DOHH2 (cell line): ENCODE measurements around the gene APLP2.

Experiments used
- H3F3A ChIP-seq: fragments of 200-600 bp; sonication (generic), shearing (Covaris generic); 2 replicates; pipeline ENCODE4 v1.6.0; 2016; ENCODE audit warnings: antibody characterized with exemption, mild to moderate bottlenecking; ENCODE audit not compliant: control insufficient read depth, insufficient read depth
- H3K27ac ChIP-seq: fragments of 200-600 bp; sonication (generic); 2 replicates; pipeline ENCODE4 v1.5.1; 2014; ENCODE audit warnings: low read depth, mild to moderate bottlenecking, low read length, moderate library complexity
- H3K27me3 ChIP-seq: fragments of 200-600 bp; sonication (generic); 2 replicates; pipeline ENCODE4 v1.6.1; 2014; ENCODE audit warnings: mild to moderate bottlenecking, low read length, mixed read lengths; ENCODE audit not compliant: control insufficient read depth
- H3K36me3 ChIP-seq: fragments of 200-600 bp; sonication (generic); 2 replicates; pipeline ENCODE4 v1.6.1; 2014; ENCODE audit warnings: mild to moderate bottlenecking, low read length, moderate library complexity, mixed read lengths; ENCODE audit not compliant: control insufficient read depth
- H3K4me1 ChIP-seq: fragments of 200-600 bp; sonication (generic); 2 replicates; pipeline ENCODE4 v1.6.1; 2014; ENCODE audit warnings: mild to moderate bottlenecking, low read length, mixed read lengths; ENCODE audit not compliant: control insufficient read depth
- H3K4me2 ChIP-seq: fragments of 200-600 bp; sonication (generic); 2 replicates; pipeline ENCODE4 v1.6.0; 2014; ENCODE audit warnings: mild to moderate bottlenecking, low read length, moderate library complexity
- H3K4me3 ChIP-seq: fragments of 200-600 bp; sonication (generic); 2 replicates; pipeline ENCODE4 v1.5.1; 2014; ENCODE audit warnings: mild to moderate bottlenecking, low read length, mixed read lengths
- H3K79me2 ChIP-seq: fragments of 200-600 bp; sonication (generic); 2 replicates; pipeline ENCODE4 v1.6.1; 2014; ENCODE audit warnings: mild to moderate bottlenecking, low read length, mixed read lengths; ENCODE audit not compliant: control insufficient read depth
- H3K9me2 ChIP-seq: fragments of 200-600 bp; sonication (generic); replicated peaks from 2 replicates; pipeline ENCODE4 v1.6.1; 2014; ENCODE audit warnings: mild to moderate bottlenecking, low read length, mixed read lengths; ENCODE audit not compliant: control insufficient read depth
- H3K9me3 ChIP-seq: fragments of 200-600 bp; sonication (generic); 2 replicates; pipeline ENCODE4 v1.6.1; 2014; ENCODE audit warnings: antibody characterized with exemption, low read length, mixed read lengths; ENCODE audit not compliant: control insufficient read depth, insufficient read depth
- H4K20me1 ChIP-seq: fragments of 200-600 bp; sonication (generic); 2 replicates; pipeline ENCODE4 v1.6.0; 2014; ENCODE audit warnings: low read depth, mild to moderate bottlenecking, antibody characterized with exemption, low read length, moderate library complexity; ENCODE audit not compliant: control insufficient read depth, insufficient read depth
- EZH2phosphoT487 ChIP-seq: fragments of 200-600 bp; sonication (generic); IDR thresholded peaks from 2 replicates; pipeline ENCODE4 v1.6.1; 2017; ENCODE audit warnings: borderline replicate concordance, mild to moderate bottlenecking, antibody characterized with exemption, low read length, moderate library complexity, mixed read lengths
- TF ChIP-seq, protein P1 (sequence below): fragments of 200-600 bp; sonication (generic); IDR thresholded peaks from one replicate; pipeline ENCODE4 v1.5.1; 2014; ENCODE audit warnings: antibody characterized with exemption, mild to moderate bottlenecking, low read depth, low read length; ENCODE audit not compliant: poor library complexity, severe bottlenecking

APLP2 gene

DNA sequence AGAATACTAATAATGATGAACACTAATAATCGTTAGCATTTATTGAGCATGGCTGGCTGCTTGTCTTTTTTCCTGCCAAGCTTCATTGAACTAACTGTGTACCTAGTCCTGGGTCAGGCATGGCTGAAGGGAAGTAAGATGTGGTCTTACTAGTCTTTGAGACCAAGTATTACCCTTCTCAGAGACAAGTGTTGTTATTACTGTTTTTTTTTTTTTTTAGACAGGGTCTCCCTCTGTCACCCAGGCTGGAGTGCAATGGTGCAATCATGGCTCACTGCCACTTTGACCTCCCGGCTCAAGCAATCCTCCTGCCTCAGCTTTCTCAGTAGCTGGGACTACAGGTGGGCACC is 94.5 kb downstream of the APLP2 start:
- peaks cover 94% of the 10 kb centered on the region for H3K79me2 ChIP-seq
- peaks cover 17% of the 10 kb centered on the region for H4K20me1 ChIP-seq
- H3K9me3 ChIP-seq, result no peaks in the 10 kb centered on the region
- peak overlapping the region; percentile 91 for H3K4me2 ChIP-seq
- H3K36me3 ChIP-seq, result peaks cover 70% of the 10 kb centered on the region
- H3K9me2 ChIP-seq, result no peaks in the 10 kb centered on the region
- H3K27ac ChIP-seq, result peak overlapping the region; percentile 81
- H3K27me3 ChIP-seq, result no peaks in the 10 kb centered on the region
- peaks cover 77% of the 10 kb centered on the region for H3K4me1 ChIP-seq
- H3F3A ChIP-seq, result peaks cover 26% of the 10 kb centered on the region
- H3K4me3 ChIP-seq, result peak overlapping the region; percentile 76
- TF ChIP-seq EZH2phosphoT487, result no peak
- TF ChIP-seq, protein P1, sequence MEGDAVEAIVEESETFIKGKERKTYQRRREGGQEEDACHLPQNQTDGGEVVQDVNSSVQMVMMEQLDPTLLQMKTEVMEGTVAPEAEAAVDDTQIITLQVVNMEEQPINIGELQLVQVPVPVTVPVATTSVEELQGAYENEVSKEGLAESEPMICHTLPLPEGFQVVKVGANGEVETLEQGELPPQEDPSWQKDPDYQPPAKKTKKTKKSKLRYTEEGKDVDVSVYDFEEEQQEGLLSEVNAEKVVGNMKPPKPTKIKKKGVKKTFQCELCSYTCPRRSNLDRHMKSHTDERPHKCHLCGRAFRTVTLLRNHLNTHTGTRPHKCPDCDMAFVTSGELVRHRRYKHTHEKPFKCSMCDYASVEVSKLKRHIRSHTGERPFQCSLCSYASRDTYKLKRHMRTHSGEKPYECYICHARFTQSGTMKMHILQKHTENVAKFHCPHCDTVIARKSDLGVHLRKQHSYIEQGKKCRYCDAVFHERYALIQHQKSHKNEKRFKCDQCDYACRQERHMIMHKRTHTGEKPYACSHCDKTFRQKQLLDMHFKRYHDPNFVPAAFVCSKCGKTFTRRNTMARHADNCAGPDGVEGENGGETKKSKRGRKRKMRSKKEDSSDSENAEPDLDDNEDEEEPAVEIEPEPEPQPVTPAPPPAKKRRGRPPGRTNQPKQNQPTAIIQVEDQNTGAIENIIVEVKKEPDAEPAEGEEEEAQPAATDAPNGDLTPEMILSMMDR, result no peak

DNA sequence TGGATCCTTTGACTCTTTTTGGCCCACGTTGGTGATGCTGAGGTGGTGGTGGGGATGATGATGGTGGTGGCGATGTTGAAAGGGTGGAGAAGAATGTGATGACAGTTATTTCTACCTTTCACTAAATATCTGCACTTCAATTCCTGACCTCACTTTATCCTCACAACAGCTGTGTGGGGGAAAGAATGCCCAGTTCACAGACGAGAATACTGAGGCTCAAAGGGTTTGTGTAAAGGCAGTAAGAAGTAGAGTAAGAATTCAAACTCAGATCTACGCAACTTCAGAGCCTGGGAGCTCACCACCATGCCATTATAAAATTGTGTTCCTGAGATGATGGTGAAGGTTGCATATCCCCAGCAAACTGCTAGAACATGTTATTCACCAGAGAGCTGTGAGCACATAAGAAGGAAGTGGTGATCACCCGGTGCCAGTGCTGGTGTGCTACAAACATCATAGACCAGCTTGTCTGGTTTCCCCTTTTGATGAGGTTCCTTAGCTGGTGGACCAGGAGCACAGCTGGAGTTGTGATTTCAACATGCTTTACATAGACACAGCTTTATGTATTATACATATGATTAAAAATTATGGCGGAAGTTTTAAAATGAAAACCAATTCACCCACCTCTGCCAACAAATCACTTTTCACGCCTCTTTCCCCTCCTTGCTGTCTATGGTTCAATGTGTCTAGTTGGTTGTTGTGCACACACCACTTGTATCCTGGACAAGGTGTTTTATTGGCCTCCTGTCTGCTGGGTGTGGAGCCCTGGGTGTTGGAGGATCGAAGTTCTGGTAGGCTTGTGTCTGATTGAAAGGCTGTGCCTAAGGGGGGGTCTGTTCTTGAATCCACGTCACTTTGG is 96.1 kb downstream of the APLP2 start:
- Histone ChIP-seq H3K4me2 (peak overlapping the region; percentile 82), H3K9me3 (no peaks in the 10 kb centered on the region), H3K79me2 (peaks cover 100% of the 10 kb centered on the region), H3K27me3 (no peaks in the 10 kb centered on the region), H3K9me2 (no peaks in the 10 kb centered on the region), H3K27ac (peak overlapping the region; percentile 81), H4K20me1 (peaks cover 23% of the 10 kb centered on the region), H3F3A (peaks cover 33% of the 10 kb centered on the region), H3K4me3 (peak overlapping the region; percentile 65), H3K36me3 (peaks cover 65% of the 10 kb centered on the region), H3K4me1 (peaks cover 93% of the 10 kb centered on the region)
- TF ChIP-seq, protein P1, result no peak
- no peak for TF ChIP-seq EZH2phosphoT487

GRCh38 chr11:130166457-130166784 is 96.7 kb downstream of the APLP2 start:
- TF ChIP-seq, protein P1, result no peak
- TF ChIP-seq EZH2phosphoT487, result no peak

More at GRCh38 chr11:130166457-130166784, 96.7 kb downstream of the APLP2 start:
- H3K4me3 ChIP-seq, result peak overlapping the region; percentile 65
- peaks cover 100% of the 10 kb centered on the region for H3K79me2 ChIP-seq
- peak overlapping the region; percentile 82 for H3K4me2 ChIP-seq
- H3K9me2 ChIP-seq, result no peaks in the 10 kb centered on the region
- H3K36me3 ChIP-seq, result peaks cover 59% of the 10 kb centered on the region
- H3F3A ChIP-seq, result peaks cover 39% of the 10 kb centered on the region
- no peaks in the 10 kb centered on the region for H3K27me3 ChIP-seq
- peaks cover 99% of the 10 kb centered on the region for H3K4me1 ChIP-seq
- H4K20me1 ChIP-seq, result peaks cover 23% of the 10 kb centered on the region; the same call in 1 of the 2 replicates
- H3K9me3 ChIP-seq, result no peaks in the 10 kb centered on the region
- H3K27ac ChIP-seq, result peak overlapping the region; percentile 81
